Inflammatory macrophage treated with lipopolysaccharide for 4 hours (primary cell): ENCODE results near the gene ADAMTS12.
"Not testable (repeated sequence)": the region's sequence is repeated elsewhere in the genome, so short reads cannot be mapped to it uniquely, and the experiment has no call there.

Experiments
- DNase-seq: peaks from one replicate; pipeline ENCODE4 v3.0.0-alpha.2; 2020

ADAMTS12 gene

GRCh38 chr5:33565324-33565723, 326.5 kb downstream of the ADAMTS12 start:
- DNase-seq = no peak

DNA sequence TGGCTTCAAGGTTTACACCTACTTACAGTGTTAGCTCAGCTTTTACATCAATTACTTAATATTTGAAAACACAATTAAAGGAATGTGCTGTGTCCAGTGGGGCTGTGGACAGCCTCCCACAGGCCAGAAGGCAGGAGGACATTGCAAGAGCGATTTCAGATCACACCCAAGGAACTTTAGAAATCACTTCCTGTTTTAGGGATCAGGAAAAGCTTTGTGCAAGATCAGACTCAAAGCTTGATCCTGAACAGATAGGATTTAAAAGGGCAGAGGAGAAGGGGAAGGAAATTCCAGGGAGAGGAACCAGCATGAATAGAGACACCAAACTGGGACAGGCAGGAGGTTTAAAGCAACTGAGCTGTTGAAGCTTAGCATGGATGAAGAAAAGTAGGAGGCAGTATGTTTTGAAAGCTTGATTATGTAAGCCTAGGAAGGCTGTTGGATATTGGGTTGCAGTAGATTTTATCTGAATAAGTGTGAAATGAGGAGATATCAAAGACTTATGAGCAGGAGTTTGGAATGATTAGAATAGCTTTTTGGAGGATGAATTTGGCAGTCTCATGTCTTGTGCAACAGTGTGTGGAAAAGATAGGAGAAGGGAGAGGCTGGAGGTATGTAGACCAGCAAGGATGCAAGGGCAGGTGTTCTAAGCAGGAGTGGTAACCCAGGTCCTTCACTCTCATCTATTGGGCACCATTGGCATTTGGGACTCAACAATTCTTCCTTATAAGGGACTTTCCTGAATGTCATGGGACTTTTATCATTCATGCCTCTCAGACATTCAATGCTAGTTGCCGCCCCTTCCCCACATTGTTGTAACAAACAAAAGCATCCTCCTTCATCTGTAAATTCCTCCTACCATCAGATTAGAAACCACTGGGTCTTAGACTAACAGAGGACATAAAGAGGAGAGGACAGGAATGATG, 327.5 kb downstream of the ADAMTS12 start:
- DNase-seq = peak; percentile 5

DNA sequence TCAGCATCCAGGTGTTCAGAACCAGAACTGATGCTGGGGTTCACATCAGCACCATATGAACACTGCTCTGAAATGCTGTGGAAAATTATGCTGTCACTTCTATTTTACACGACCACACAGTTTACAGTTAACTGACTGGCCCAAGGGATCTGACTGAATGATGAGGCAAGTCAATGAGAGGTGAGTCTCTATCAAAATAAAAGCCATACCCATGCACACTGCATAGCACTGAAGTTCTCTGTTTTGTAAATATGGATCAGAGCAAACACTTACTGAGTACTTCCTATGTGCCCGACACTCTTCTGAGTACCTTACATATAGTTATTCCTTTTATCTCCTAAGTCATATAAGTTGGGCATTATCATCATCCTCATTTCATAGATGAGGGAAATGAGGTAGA, 328.3 kb downstream of the ADAMTS12 start:
- no peak for DNase-seq

- DNase-seq = no peak
Measured at GRCh38 chr5:33558489-33558888, 333.3 kb downstream of the ADAMTS12 start.

DNA sequence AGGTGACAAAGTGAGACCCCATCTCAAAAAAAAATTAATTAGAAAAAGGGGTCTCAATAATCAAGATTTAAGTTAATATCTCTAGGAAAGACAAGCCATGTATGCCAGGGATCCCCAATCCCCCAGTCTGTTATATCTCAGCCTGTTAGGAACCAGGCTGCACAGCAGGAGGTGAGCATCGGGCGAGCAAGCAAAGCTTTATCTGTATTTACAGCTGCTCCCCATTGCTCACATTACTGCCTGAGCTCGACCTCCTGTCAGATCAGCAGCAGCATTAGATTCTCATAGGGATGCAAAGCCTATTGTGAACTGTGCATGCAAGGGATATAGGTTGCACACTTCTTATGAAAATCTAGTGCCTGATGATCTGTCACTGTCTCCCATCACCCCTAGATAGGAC, 334.2 kb downstream of the ADAMTS12 start:
- no peak for DNase-seq

- DNase-seq = no peak
Measured at GRCh38 chr5:33556330-33557328, 335.2 kb downstream of the ADAMTS12 start.

DNA sequence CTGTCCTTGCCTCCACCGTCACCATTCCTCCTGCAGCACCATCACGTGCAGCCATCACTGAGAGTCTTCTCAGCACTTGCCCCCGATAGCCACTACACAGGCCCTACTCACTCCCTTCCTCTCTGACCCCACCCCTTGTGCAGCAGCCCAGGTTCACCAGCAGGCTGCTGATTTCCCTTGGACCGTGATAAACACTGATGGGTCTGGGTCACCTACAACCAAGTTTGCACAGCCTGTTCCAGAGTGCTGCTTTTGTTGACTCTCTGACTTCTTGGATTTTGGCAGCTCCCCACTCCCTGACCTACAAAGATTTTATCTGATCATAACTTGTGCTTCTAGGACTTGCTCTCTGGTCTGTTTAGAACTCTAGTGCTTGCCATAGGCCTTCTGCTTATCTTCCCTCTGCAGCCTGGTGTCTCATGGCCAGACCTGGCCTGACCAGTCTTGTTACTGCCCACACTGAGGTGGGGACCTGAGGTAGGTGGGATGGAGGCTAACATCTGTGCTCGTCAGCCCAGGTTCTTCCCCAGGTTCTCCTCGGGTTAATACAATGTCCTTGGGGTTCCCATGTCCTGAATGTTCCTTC, 341.7 kb downstream of the ADAMTS12 start:
- no peak for DNase-seq

DNA sequence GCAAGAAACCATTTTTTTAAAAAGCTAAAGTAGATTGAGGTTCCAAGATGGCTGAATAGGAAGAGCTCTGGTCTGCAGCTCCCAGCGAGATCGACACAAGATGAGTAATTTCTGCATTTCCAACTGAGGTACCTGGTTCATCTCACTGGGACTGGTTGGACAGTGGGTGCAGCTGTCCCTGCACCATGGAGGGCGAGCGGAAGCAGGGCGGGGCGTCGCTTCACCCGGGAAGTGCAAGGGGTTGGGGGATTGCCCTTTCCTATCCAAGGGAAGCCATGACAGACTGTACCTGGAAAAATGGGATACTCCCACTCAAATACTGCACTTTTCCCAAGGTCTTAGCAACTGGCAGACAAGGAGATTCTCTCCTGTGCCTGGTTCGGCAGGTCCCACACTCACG, 352.0 kb downstream of the ADAMTS12 start:
- DNase-seq = not testable (repeated sequence)

DNA sequence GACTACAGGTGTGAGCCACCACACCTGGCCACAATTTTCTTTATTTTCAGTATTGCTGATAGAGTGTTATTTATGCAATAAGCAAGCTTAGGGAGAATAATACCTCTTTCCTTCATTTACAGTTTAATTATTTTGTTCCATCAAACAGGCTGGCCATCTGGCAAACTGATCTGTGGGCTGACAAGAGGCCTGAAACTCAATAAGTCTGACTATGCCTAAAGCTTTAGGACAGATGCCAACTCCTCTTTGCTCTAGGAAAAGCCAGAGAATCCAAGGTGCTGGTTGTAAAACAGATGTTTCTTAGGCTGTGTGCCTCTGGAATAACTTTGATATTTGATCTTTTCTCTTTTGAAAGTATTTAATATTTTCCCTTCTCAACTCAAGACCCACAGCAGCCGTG, 352.6 kb downstream of the ADAMTS12 start:
- no peak for DNase-seq

DNA sequence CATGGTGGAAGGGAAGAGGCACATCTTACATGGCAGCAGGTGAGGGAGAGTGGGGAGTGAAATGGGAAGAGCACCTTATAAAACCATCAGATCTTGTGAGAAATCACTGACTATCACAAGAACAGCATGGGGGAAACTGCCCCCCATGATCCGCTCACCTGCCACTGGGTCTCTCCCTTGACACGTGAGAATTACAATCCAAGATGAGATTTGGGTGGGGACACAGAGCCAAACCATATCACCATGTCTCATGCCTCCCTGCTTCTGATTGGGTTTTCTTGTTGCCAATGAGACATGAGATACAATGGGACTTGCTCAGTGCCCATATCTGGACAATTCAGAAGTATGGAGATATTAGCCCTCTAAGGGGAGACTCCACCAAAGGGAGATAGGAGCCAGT, 353.6 kb downstream of the ADAMTS12 start:
- no peak for DNase-seq

GRCh38 chr5:33537240-33537639, 354.6 kb downstream of the ADAMTS12 start:
- no peak for DNase-seq

DNA sequence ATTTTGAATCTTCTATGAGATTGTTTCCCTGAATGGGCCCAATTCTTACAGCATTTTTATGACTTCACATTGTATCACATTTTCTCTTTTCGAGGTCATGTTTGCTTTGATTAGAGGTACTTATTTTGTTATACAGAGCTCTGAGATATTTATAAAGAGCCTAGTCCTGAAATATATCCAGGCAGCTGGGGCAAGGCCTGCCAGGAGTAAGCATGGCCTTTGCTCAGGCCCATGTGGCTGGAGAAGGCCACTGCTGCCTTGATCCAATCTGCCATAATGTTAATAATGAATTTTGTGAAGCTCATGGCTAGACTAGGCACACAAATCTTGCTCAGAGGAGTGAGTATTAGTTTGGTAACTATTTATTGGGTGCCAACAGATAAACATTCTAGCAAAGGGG, 355.0 kb downstream of the ADAMTS12 start:
- no peak for DNase-seq

- DNase-seq = no peak
Measured at GRCh38 chr5:33531824-33532223, 360.0 kb downstream of the ADAMTS12 start.

- DNase-seq = no peak
Measured at GRCh38 chr5:33531037-33531298, 360.8 kb downstream of the ADAMTS12 start.

DNA sequence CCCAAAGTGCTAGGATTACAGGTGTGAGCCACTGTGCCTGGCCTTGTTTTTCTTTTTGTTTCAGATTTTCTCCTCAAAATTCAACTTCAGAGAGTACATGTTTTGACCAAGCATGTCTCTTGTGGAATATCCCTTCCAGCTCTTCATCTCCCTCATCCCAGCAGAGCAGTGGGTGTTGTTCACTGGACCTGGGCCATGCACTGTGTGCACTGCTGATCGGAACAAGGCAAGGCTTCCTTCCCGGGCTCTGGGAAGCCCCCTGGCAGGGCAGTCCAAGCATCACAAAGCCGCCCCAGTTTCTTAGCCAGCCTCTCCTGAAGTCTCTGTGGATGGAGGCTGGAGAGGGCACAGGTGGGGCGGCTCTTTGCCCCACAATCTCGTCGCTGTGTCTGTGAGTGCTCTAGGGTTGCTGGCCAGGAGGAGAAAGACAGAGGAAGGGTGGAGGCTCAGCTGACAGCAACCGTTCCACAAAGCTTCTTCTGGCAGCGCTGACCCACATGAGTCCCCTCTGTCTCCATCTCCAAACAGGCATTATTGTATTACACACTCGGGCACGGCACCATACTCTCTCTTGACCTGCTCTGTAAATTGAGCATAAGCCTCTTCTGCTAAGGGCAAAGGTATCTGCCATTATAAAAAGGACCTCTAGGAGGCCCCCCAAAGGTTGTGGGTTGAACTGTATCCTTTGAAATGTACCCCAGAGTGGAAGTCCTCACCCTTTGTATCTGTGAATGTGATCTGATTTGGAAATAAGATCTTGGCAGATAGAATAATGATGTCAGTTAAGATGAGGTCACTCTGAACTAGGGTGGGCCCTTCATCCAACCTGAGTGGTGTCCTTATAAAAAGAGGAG, 361.4 kb downstream of the ADAMTS12 start:
- DNase-seq = no peak

DNA sequence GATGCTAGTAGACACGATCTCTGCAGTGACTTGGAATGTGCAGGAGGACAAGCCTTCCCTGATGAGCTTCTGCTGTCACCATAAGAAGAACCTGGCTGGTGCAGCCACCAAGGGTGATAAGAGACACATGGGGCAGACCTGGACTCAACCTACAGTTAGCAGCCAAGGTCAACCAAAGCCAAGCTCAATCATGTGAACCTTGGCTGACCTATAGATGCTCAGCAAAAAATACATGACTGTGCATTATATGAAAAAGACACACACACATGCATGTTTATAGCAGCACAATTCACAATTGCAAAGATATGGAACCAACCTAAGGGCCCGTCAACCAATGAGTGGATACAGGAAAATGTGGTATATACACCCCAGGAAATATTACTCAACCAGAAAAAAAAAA, 364.1 kb downstream of the ADAMTS12 start:
- no peak for DNase-seq

GRCh38 chr5:33526755-33527154, 365.0 kb downstream of the ADAMTS12 start:
- no peak for DNase-seq

DNA sequence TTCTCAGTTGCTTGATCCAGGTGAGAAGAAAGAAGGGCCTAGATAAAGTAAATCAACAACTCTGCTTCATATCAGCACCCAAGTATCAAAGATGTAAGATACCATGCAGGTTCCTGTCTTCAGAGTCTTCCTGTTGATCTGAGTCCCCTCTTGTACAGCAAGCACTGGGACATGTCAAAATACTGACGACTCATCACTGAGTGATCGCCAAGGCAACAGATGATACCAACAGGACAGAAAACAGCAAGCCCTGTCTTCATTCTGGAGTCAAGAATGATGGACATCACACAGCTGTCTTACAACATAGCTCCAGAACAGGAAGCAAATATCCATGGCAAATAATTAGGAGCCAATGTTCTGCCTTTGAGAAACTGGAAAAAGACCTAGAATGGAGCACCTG, 367.3 kb downstream of the ADAMTS12 start:
- DNase-seq = no peak

- no peak for DNase-seq
Measured at GRCh38 chr5:33523208-33523771, 368.5 kb downstream of the ADAMTS12 start.

DNA sequence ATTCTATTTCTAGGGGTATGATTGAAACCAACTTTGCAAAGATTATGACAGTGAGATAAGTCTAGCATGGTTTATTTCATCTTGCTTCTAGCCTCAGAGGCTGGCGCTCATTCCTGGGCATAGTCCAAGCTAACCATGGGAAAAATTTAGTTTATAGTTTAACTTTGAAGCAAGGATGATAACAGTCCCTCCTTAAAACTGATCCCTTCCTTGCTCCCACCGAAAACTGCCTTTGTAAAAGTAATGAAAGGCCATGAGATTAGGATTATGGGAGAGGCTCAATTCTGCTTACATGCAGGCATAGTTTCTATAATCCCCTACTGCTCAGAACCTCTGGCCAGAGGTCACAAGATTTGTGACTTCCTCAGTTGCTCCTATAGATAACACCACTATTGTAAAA, 375.4 kb downstream of the ADAMTS12 start:
- no peak for DNase-seq

DNA sequence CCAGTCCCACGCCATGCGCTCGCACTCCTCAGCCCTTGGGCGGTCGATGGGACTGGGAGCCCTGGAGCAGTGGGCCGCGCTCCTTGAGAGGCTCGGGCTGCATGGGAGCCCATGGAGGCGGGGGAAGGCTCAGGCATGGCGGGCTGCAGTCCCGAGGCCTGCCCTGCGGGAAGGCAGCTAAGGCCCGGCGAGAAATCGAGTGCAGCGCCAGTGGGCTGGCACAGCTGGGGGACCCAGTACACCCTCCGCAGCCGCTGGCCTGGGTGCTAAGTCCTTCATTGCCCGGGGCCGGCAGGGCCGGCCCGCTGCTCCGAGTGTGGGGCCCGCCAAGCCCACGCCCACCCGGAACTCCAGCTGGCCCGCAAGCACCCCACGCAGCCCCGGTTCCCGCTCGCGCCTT, 376.4 kb downstream of the ADAMTS12 start:
- not testable (repeated sequence) for DNase-seq
